IPS DF 19.7 (cell line): ENCODE data around the gene ZBTB20.

ENCODE experiments used
- DNase-seq: peaks from one replicate; pipeline ENCODE4 v3.0.0-alpha.2; 2013; ENCODE audit warnings: low read depth, low spot score

ZBTB20 gene

DNA sequence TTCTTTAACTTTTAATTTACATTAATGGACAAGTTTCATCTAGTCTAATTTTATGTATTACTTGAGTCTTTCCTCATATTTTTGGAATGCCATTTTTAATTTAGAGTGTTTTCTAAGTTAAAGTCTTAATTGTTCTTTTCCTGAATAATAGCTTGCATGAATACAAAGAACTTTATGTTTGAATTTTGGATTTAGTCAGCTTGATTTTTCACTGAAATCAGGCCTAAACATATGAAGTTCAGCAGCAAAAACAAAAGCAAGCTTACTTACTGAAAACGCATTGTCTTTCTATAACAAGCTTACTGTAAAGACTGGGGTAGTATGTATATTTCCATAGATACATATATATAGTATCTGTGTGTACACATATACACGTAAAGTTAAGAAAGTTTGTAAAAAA lies 126.0 kb downstream of the ZBTB20 start:
- no peak for DNase-seq

DNA sequence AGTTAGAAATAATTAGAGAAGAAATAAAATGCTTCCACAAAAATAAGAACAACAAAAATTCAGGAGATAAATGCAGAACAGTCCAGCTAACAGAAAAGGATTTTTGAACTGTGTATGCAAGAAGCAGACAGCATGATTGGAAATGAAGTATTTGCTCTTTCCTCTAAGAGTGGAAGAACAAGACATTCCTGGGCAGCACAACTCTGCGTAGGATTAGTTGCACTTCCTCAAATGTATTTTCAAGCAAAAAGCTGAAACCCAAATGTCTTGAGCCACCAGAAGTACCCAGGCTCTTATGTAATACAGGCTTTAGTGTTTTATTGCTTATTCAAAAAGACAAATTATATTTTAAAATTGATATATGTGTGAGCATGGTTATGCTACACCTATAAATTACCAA lies 127.2 kb downstream of the ZBTB20 start:
- no peak for DNase-seq

DNA sequence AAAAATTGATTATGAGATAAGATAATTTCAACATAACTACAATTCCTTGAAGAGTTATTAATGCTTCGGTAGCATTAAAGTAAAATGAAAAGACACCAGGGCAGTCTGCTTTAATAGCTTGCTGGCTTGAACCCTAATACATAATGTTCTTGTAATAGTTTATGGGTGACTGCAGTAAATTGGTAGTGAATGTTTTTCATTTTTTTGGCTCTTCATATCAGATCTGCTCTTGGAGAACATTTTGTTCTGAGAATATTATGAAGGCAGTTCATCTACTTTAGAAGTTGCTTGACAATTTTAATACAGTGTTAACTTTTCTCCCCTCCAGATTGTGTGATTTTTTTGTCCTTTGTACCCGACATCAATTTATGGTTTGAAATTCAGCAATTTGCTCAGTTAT lies 128.4 kb downstream of the ZBTB20 start:
- no peak for DNase-seq

DNA sequence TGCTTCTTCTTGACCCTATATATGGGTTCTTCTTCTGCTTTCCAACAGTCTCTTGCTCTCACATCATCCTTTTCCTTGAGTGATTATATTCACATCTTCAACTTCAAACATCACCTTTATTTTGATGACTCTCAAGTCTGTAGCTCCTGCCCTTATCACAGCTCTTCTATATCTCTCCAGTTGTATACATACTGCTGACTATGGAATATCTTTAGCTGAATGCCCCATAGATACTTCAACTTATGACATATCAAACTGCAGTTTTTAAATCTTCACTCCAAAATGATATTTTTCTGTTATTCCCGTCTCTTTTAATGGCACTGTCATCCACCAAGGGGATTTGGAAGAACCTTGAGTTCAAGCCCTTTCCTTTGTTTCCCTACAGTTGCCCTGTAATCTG lies 139.1 kb downstream of the ZBTB20 start:
- DNase-seq: no peak

DNA sequence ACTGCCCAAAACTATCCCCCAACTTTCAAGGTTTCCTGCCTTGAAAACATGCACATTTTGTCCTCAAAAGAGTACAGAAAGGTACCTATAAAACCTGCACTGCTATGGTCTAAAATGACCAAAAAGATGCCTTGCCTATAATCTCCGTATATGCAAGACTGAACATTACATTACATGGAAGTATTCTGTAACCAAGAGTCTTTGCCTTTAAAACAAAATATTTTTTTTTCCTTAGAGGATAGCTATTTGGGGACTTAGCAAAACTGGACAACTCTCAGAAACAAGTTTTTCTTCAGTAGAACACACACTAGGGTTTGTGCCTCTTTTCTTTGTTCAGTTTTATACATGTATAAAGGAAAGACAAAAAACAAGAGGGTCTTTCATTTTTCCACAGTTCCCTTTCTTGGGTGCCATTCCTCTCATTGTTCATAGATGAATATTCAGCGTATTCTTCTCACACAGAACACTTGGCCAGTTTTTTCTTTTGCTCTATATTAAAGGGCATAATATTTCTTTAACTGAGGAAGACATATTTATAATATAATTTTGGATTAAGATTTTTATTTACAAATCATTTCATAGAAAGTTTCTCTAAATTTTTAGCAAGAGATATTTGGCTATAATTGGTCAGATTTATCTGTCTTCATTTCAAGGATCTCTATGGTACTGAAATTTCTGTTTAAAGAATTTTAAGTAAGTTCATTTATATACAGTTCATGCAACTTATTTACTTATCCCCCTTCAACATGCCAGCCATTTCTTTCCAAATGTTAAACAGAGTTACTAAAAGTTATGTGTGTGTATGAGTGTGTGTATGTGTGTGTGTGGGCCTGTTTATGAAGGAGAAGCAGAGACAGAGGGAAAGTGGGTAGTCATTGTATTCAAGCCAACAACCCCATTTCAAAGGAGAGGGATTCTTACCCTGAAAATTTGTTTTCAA lies 142.6 kb downstream of the ZBTB20 start:
- no peak for DNase-seq

DNA sequence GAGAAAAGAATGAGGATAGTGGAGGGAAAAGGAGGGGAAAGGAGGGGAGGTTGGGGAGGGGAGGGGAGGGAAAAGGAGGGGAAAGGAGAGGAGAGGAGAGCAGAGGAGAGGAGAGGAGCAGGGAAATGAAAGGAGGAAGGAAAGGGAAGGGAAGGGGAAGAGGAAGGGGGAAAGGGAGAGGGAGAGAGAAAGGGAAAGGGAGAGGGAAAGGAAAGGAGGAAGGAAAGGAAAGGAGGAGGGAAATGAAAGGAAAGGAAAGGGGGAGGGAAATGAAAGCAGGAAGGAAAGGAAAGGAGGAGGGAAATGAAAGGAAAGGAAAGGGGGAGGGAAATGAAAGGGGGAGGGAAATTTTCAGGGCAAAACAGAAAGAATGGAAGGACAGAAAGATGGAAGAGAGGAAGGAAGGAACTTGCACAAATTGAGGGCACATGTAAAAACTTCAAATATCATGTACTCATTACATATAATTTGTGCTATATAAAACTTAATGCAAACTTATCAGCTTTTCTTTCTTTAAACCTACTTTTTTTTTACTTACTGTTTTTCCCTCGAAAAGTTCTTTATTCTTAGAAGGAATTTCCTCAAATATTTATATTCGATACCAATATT lies 148.0 kb downstream of the ZBTB20 start:
- no peak for DNase-seq

DNA sequence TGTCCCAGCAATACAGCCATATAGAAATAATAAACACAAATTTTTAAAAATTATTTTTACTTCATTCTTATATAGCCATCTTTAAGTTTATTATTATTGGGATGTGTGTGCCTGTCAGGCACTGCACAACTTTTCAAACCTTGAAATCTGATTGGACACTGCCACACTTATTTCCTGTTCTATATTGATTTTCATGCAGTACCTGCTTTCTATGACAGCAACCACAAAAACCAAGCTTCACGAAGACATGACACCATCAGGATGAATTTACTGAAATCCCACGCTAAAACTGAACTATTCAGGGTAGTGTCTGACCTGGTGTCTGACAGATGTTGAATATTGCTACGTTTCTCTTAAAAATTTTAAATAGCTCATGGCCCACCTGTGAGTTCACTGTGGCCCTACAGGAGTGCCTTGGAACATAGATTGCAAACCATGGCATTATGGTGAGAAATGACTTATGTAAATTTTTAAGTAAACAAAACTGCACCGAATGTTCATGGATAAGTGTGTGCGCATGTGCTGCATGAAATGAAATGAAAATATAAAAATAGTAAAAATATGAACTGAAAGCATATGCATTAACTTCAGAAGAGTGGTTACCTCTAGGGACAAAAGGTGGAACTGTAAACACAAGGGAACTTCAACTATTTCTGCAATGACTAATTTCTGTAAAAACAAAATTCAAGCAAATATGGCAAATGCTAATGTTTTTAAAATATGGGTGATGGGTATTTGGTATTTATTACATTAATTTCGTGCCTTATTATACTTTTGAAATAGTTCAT lies 152.3 kb downstream of the ZBTB20 start:
- DNase-seq: no peak

DNA sequence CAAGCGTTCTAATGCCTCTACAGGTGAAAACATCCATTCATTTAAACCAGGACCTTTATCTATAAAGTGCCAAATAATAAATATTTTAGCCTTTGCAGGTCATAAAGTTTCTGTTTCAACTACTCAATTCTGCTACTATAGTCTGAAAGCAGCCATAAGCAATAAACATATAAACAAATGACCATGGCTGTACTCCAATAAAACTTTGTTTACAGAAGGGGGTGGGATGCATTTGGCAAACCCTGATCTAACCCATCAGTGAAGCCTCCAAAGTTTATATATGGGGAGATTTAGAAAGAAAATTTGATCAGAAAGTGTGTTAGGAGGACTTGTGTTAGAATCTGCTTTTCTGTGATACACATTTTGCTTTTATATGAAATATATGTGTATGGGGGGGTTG lies 161.3 kb downstream of the ZBTB20 start:
- no peak for DNase-seq

DNA sequence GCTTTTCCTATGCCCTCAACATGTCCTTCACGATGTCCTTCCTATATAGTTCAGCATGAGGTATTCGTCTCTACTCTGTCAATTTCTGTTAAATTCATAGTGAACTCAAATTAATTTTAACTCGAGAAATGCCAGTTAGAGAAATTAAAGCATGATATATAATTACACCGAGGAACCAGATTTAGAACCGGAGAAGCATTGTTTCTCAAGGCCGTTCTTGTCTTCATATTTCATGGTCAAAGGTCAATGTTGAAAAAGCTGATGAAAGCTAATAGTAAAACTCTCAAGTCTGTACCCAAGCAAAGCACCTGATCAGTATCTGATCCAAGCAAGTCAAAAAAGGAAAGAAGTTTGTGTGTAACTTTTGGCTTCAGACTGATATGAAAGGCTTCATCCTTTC lies 163.8 kb downstream of the ZBTB20 start:
- DNase-seq: no peak

DNA sequence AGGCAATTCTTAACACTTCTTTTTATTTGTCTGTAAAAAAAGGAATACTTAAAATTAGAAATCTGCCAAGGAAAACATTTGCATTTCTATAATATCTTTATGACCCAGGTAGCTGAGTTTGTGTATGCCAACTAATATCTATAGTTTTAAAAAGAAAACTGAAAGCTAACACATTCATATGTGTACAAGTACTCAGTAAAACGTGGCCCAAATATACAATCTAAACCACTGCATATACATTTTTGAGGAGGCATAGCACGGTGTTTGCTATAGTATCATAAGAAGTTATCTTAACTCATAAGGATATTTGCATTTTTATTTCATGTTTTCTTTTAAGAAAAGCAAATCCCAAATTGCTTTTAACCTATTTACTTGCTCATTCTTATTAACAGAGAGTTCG lies 172.7 kb downstream of the ZBTB20 start:
- DNase-seq: no peak

DNA sequence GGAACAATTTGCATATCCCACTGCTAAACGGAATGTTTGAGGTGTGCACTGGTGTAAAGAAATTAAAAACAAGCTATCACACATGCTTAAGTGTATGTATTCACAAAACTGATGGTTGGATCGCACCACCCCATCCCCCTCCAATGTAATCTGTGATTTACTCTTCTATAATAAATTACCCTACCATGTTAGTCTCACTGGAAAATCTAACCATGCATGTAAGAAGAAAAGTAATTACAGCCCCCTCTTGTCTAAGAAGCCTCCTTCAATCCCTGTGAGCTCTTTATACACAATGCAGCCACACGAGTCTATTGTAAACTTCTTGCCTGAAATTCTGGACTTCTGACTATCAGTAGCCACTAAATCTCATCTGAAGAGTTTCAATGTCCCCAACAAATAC lies 173.6 kb downstream of the ZBTB20 start:
- no peak for DNase-seq

DNA sequence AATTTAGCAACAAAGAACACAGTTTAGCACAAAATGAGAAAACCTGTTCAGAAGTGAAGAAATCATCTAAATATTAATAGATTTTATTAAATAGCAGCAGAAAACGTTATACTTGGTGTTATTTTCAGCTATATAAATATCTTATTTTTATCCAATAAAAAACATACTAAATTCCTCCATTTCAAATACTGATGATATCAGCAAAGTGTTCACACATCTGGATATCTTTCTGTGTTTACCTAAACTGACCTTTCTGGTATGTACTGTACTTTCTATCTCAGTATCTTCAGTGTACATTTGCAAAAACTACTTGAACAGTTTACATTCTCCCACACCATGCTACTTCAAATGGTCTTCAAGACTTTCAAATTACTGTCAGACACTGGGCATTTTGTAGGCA lies 179.9 kb downstream of the ZBTB20 start:
- DNase-seq: no peak

DNA sequence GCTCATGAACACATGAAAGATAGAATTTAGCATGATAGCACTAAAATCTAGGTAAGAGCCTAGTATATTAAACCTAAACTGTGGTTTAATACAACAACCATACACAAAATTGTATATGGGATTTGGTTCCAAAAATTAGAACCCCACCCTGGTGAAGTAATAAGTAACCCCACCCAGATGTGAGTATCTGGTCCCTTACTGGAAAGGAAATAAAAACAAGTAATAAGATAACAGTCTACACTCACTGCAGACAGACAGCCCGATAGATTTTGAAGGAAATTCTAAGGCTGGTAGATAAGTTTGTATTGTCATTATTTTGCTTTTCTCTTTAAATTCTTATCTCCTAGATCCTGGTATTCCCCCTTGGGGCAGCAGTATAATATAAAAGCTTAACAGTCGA lies 184.9 kb downstream of the ZBTB20 start:
- no peak for DNase-seq

DNA sequence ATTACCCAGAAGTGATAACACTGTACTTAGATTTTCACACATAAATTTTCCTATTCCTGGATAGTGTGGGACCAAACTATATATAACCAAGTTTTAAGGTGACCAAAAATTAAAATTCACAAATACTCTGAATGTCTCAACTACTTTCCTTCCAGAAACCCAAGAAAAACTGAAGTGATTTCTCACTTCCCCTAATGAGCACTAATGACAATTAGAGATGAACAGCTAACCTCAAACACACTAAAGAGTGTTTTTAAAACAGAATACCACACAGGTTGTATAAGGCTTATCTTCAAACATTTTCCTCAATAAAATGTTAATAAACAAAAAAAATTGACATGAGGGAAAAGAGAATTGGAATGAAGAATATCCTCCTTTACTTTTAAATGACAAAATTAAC lies 188.2 kb downstream of the ZBTB20 start:
- no peak for DNase-seq

DNA sequence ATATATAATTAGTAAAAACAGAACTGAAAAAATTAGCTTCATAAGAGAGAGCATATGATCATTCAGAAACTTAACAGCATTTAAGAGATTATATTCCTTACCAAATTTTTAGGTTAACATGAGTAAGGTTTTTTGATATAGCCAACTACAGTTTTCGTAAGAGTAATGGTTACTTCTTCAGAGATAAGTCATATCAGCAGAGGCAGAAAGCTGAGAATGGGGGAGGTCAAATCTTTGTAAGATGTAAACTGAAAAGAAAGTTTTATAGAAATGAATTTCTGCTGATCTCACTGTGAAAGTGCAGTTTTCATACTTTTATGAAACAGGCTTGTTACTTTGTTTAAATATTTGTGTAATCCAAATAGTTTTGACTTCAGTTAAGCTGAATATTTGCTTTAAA lies 193.3 kb downstream of the ZBTB20 start:
- no peak for DNase-seq

DNA sequence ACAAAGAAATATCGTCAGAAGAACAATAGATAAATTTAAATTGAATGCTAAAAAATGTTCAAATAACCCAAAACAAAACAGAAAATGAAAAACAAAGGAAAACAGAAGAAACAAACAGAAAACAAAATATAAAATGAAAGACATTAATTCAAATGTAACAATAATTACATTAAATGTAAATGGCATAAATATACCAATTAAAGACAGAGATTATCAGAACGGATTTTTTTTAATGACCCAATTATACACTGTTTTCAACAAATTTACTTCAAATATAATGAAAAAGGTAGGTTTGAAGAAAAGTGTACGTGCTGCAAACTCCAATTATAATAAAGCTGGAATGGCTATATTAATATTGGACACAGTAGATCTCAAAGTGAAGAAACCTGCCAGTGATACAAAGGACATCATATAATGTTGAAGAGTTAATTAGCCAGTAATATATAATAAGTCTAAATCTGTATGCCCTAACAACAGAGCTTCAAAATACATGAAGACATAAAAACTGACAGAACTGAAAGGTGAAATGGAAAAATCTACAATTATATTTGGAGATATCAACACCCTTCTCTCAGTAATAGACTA lies 193.8 kb downstream of the ZBTB20 start:
- DNase-seq: no peak

DNA sequence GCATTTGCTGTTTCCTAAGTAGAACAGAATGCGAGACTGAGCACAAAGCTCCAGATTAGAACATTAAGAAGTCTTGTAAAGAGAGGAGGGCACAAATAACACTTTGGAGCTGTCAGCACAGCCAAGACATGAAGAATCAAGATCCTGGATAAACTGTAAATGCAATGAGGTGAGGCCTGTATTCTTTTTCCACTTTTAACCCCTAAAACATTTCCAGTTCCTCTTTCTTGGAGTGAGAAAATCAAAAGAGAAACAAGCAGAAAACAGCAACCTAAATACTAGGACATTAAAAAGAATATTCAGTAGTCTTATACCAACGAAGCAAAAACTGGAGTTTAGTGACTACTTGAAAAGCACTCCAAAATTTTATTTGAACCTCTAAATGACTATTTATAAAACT lies 204.3 kb downstream of the ZBTB20 start:
- DNase-seq: no peak

DNA sequence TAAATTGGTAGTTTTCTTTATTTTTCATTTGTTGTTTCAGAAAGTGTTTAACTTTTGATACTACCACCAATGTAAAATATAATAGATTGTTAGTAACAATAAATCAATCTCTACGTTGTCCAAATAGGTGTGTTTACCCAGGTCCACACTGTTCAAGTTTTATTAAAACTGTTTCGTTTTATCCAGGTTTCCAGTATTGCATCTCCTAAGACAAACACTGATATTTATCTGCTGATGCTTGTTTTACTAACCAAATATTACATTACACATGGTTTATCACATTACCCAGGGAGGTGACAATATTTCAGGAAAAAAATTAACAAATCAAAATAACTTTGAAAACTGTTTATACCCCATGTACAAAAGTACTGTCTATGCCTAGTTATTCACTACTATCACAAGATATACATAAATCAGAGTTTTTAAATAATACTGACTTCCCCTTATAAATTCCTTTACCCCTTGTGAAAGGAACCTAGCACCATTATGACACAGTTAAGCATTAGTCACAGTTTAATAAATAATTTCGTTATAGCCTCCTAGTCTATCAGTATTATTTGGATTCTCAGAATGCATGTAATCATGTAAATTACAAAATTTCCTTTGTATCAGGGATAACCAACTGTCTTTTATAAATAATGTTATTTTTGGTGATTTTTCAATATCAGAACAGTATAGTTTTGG lies 205.3 kb downstream of the ZBTB20 start:
- no peak for DNase-seq

DNA sequence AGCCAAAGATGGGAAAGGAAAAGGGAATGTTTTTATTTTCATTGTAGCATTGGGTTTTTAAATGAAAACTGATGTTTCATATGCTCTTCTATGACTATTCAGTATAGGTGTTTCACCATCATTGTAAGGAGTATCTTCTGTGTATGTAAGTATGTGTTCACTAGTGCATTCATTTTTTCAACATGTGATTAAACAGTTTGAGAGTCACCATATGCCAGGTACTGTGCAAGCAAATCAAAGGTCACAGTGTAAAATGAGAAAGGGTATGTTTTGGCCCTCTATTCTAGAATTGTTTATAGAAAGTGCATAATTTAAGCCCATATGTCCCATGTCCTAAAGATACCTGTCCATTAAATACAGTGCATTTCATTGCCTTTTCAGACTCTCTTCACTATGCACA lies 207.2 kb downstream of the ZBTB20 start:
- no peak for DNase-seq

DNA sequence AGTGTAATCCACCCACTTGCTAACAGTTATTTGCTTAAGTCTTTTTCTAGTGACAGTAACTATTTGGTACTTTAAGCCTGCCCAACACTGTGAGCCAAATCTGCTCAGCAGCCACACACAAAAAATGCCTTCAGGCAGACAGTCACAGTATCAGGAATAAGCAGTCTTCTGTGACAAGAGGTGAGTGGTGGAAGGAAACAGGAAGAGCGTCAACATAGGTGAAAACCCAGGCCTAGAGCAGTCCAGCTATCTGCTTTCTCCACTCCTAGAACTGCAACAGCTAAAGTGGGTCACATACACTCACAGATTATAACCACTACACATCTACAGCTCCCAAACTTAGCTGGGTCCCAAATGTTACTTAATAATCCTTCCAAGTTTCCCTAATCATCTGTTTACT lies 213.7 kb downstream of the ZBTB20 start:
- no peak for DNase-seq

DNA sequence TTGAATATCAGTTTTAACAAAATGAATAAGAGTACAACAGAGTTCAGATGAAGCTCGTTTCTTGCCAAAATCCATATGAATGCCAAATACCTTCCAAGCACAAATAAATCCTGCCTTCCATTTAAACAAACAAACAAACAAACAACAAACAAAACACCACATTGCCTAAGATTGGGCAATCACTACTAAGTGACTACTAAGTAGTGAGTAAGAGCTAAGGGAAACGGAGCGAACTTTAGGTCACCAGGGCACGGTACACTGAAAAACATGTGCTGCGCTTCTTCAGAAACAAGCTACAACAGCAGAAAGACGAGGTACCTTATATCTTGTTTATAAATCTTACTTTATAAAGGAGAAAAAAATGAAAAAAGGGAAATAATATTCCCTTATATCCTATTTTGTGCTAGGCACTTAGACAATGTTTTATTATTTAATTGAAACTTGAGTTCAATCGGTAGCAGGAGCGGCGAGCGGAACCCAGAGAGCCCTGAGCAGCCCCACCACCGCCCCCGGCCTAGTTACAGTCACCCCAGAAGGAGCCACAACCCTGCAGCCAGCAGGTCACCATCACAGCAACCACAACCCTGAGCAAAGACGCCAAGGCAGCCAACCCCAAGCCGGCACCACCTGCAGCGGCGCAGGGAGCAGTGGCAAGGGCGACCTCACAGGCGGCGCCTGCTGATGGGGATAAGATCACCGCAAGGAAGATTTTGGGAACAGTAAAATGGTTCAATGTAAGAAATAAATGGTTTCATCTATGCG lies 216.9 kb downstream of the ZBTB20 start:
- DNase-seq: no peak
